Hepatocyte (in vitro differentiated cells): Measurements from ENCODE around the gene LIMK2.
A peak's percentile ranks its signal among the peaks of the same experiment; 100 is the strongest.

Experiments used
- EZH2phosphoT487 ChIP-seq: fragments of 200-600 bp; sonication (generic); IDR thresholded peaks from one replicate; pipeline ENCODE4 v1.6.1; 2018; ENCODE audit warnings: antibody characterized with exemption, mild to moderate bottlenecking, low read depth, moderate library complexity; ENCODE audit not compliant: unreplicated experiment, severe bottlenecking
- TF ChIP-seq, protein P1 (sequence below): fragments of 200-600 bp; sonication (generic); IDR thresholded peaks from 2 replicates; pipeline ENCODE4 v1.5.1; 2016; ENCODE audit warnings: antibody characterized with exemption, mild to moderate bottlenecking; ENCODE audit not compliant: poor library complexity

GRCh38 chr22:31272522-31273446 is 60.7 kb downstream of the LIMK2 start:
- TF ChIP-seq EZH2phosphoT487 = no peak
- TF ChIP-seq, protein P1, sequence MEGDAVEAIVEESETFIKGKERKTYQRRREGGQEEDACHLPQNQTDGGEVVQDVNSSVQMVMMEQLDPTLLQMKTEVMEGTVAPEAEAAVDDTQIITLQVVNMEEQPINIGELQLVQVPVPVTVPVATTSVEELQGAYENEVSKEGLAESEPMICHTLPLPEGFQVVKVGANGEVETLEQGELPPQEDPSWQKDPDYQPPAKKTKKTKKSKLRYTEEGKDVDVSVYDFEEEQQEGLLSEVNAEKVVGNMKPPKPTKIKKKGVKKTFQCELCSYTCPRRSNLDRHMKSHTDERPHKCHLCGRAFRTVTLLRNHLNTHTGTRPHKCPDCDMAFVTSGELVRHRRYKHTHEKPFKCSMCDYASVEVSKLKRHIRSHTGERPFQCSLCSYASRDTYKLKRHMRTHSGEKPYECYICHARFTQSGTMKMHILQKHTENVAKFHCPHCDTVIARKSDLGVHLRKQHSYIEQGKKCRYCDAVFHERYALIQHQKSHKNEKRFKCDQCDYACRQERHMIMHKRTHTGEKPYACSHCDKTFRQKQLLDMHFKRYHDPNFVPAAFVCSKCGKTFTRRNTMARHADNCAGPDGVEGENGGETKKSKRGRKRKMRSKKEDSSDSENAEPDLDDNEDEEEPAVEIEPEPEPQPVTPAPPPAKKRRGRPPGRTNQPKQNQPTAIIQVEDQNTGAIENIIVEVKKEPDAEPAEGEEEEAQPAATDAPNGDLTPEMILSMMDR = peak; percentile 72
